ENCODE results near the gene WIZ.
"Not testable (repeated sequence)": the region's sequence is repeated elsewhere in the genome, so short reads cannot be mapped to it uniquely, and the experiment has no call there.

Gene WIZ

GRCh38 chr19:15495151-15495550 lies 45.4 kb upstream of the WIZ start:
- no peaks in the 10 kb centered on the region for H3K9me2 ChIP-seq (replicated peaks; ENCODE audit: control insufficient read depth, low read length)
- no peaks in the 10 kb centered on the region for H3K27me3 ChIP-seq (ENCODE audit: control insufficient read depth, low read length)
- H3F3A ChIP-seq (ENCODE audit: control insufficient read depth, insufficient read depth) = no peaks in the 10 kb centered on the region
- TF ChIP-seq CTCF (IDR thresholded peaks at IDR 0.05; ENCODE audit: low read depth, low read length, poor library complexity, severe bottlenecking) = no peak
- H4K20me1 ChIP-seq (ENCODE audit: control insufficient read depth, insufficient read depth, low read depth, low read length) = no peaks in the 10 kb centered on the region
- H3K4me2 ChIP-seq (ENCODE audit: low read length) = no peak overlapping the region
- H3K27ac ChIP-seq (ENCODE audit: low read depth, low read length) = no peak overlapping the region
- no peaks in the 10 kb centered on the region for H3K36me3 ChIP-seq (ENCODE audit: control insufficient read depth, low read length)
- H3K9me3 ChIP-seq (ENCODE audit: control insufficient read depth, insufficient read depth, low read length) = no peaks in the 10 kb centered on the region
- no peaks in the 10 kb centered on the region for H3K79me2 ChIP-seq (ENCODE audit: control insufficient read depth, low read length)
- no peaks in the 10 kb centered on the region for H3K4me1 ChIP-seq (ENCODE audit: control insufficient read depth, low read length)
- H3K4me3 ChIP-seq (ENCODE audit: low read length) = no peak overlapping the region

- Histone ChIP-seq H3K9me2 (replicated peaks; ENCODE audit: control insufficient read depth, low read length) (no peaks in the 10 kb centered on the region), H3K4me1 (ENCODE audit: control insufficient read depth, low read length) (no peaks in the 10 kb centered on the region), H3K4me2 (ENCODE audit: low read length) (no peak overlapping the region), H3F3A (ENCODE audit: control insufficient read depth, insufficient read depth) (no peaks in the 10 kb centered on the region), H4K20me1 (ENCODE audit: control insufficient read depth, insufficient read depth, low read depth, low read length) (no peaks in the 10 kb centered on the region), H3K79me2 (ENCODE audit: control insufficient read depth, low read length) (no peaks in the 10 kb centered on the region), H3K27me3 (ENCODE audit: control insufficient read depth, low read length) (no peaks in the 10 kb centered on the region), H3K4me3 (ENCODE audit: low read length) (no peak overlapping the region), H3K9me3 (ENCODE audit: control insufficient read depth, insufficient read depth, low read length) (no peaks in the 10 kb centered on the region), H3K36me3 (ENCODE audit: control insufficient read depth, low read length) (no peaks in the 10 kb centered on the region), H3K27ac (ENCODE audit: low read depth, low read length) (no peak overlapping the region)
- TF ChIP-seq EZH2phosphoT487 (IDR thresholded peaks at IDR 0.05; ENCODE audit: borderline replicate concordance, low read length) = no peak
- TF ChIP-seq CTCF (IDR thresholded peaks at IDR 0.05; ENCODE audit: low read depth, low read length, poor library complexity, severe bottlenecking) = no peak
These were observed 38.9 kb upstream of the WIZ start for GRCh38 chr19:15488489-15489226.

- H4K20me1 ChIP-seq (ENCODE audit: control insufficient read depth, insufficient read depth, low read depth, low read length) = no peaks in the 10 kb centered on the region
- H3K4me3 ChIP-seq (ENCODE audit: low read length) = no peak overlapping the region
- no peak for TF ChIP-seq EZH2phosphoT487 (IDR thresholded peaks at IDR 0.05; ENCODE audit: borderline replicate concordance, low read length)
- TF ChIP-seq CTCF (IDR thresholded peaks at IDR 0.05; ENCODE audit: low read depth, low read length, poor library complexity, severe bottlenecking) = no peak
- no peak overlapping the region for H3K27ac ChIP-seq (ENCODE audit: low read depth, low read length)
- H3K9me3 ChIP-seq (ENCODE audit: control insufficient read depth, insufficient read depth, low read length) = no peaks in the 10 kb centered on the region
- no peaks in the 10 kb centered on the region for H3K36me3 ChIP-seq (ENCODE audit: control insufficient read depth, low read length)
- H3K79me2 ChIP-seq (ENCODE audit: control insufficient read depth, low read length) = no peaks in the 10 kb centered on the region
- H3K27me3 ChIP-seq (ENCODE audit: control insufficient read depth, low read length) = no peaks in the 10 kb centered on the region
- H3K4me1 ChIP-seq (ENCODE audit: control insufficient read depth, low read length) = no peaks in the 10 kb centered on the region
- H3K4me2 ChIP-seq (ENCODE audit: low read length) = no peak overlapping the region
- no peaks in the 10 kb centered on the region for H3K9me2 ChIP-seq (replicated peaks; ENCODE audit: control insufficient read depth, low read length)
- H3F3A ChIP-seq (ENCODE audit: control insufficient read depth, insufficient read depth) = no peaks in the 10 kb centered on the region
These were observed 37.3 kb upstream of the WIZ start for GRCh38 chr19:15487038-15487437.

- not testable (repeated sequence) for H3K36me3 ChIP-seq (ENCODE audit: control insufficient read depth, low read length); H3K27ac ChIP-seq (ENCODE audit: low read depth, low read length)
These were observed 36.0 kb upstream of the WIZ start for GRCh38 chr19:15485768-15486167.

GRCh38 chr19:15480996-15481395 lies 31.2 kb upstream of the WIZ start:
- not testable (repeated sequence) for H3K27me3 ChIP-seq (ENCODE audit: control insufficient read depth, low read length); H3K9me3 ChIP-seq (ENCODE audit: control insufficient read depth, insufficient read depth, low read length); H3K4me3 ChIP-seq (ENCODE audit: low read length); H4K20me1 ChIP-seq (ENCODE audit: control insufficient read depth, insufficient read depth, low read depth, low read length); H3K4me2 ChIP-seq (ENCODE audit: low read length); H3F3A ChIP-seq (ENCODE audit: control insufficient read depth, insufficient read depth); H3K9me2 ChIP-seq (replicated peaks; ENCODE audit: control insufficient read depth, low read length); H3K27ac ChIP-seq (ENCODE audit: low read depth, low read length); H3K36me3 ChIP-seq (ENCODE audit: control insufficient read depth, low read length); H3K4me1 ChIP-seq (ENCODE audit: control insufficient read depth, low read length); H3K79me2 ChIP-seq (ENCODE audit: control insufficient read depth, low read length)

More at GRCh38 chr19:15485768-15486167, 36.0 kb upstream of the WIZ start:
- H4K20me1 ChIP-seq (ENCODE audit: control insufficient read depth, insufficient read depth, low read depth, low read length); H3K79me2 ChIP-seq (ENCODE audit: control insufficient read depth, low read length); H3K27me3 ChIP-seq (ENCODE audit: control insufficient read depth, low read length); H3K9me2 ChIP-seq (replicated peaks; ENCODE audit: control insufficient read depth, low read length); H3K4me1 ChIP-seq (ENCODE audit: control insufficient read depth, low read length); H3F3A ChIP-seq (ENCODE audit: control insufficient read depth, insufficient read depth); H3K4me3 ChIP-seq (ENCODE audit: low read length); H3K4me2 ChIP-seq (ENCODE audit: low read length); H3K9me3 ChIP-seq (ENCODE audit: control insufficient read depth, insufficient read depth, low read length): not testable (repeated sequence)

All from DOHH2 (cell line).